MCF 10A (cell line): ENCODE data around the gene TGFBR3. TPM values are rescaled to one million over a fixed set of nuclear protein-coding genes. Genes with fewer than 3 reads are reported as not detected.
A peak's percentile ranks its signal among the peaks of the same experiment; 100 is the strongest.
"Not testable (repeated sequence)": the region's sequence is repeated elsewhere in the genome, so short reads cannot be mapped to it uniquely, and the experiment has no call there.

Experiments
- BruUV-seq: library from RNA; stranded (reverse); fragments of 400-500 nt; replicated peaks from 2 replicates; lab custom pipeline; 2021; lab: Mats Ljungman, UMichigan
- CTCF ChIA-PET: fragments of 300-600 bp; sonication (Branson Sonifier 250); formaldehyde crosslinking; extraction: SDS; loops from one replicate; lab custom pipeline; 2021; ENCODE audit warnings: antibody characterized with exemption, inconsistent platforms; lab: Yijun Ruan, JAX
- POLR2A ChIA-PET: fragments of 300-600, 350-650 bp; sonication (Branson Sonifier 250); formaldehyde crosslinking; extraction: SDS; loops from one replicate; lab custom pipeline; 2020; ENCODE audit warnings: antibody characterized with exemption, inconsistent platforms; lab: Yijun Ruan, JAX
- DNase-seq: peaks from one replicate; pipeline ENCODE4 v3.0.0-alpha.2; 2018; ENCODE audit not compliant: unreplicated experiment
- H3K27ac Mint-ChIP-seq: one replicate; pipeline ENCODE4 v1.8.0; 2022; ENCODE audit warnings: mild to moderate bottlenecking, low read depth, mixed read lengths; ENCODE audit not compliant: unreplicated experiment
- H3K27me3 Mint-ChIP-seq: one replicate; pipeline ENCODE4 v1.8.0; 2022; ENCODE audit warnings: mixed read lengths; ENCODE audit not compliant: insufficient read depth, unreplicated experiment
- H3K36me3 Mint-ChIP-seq: one replicate; pipeline ENCODE4 v1.8.0; 2022; ENCODE audit warnings: mild to moderate bottlenecking, moderate library complexity, mixed read lengths; ENCODE audit not compliant: insufficient read depth, unreplicated experiment
- H3K4me1 Mint-ChIP-seq: one replicate; pipeline ENCODE4 v1.8.0; 2022; ENCODE audit warnings: mixed read lengths; ENCODE audit not compliant: insufficient read depth, unreplicated experiment
- H3K4me3 Mint-ChIP-seq: one replicate; pipeline ENCODE4 v1.8.0; 2022; ENCODE audit warnings: mild to moderate bottlenecking, moderate library complexity, mixed read lengths; ENCODE audit not compliant: unreplicated experiment
- H3K9me3 Mint-ChIP-seq: one replicate; pipeline ENCODE4 v1.8.0; 2022; ENCODE audit warnings: mixed read lengths; ENCODE audit not compliant: unreplicated experiment
- intact Hi-C: fragments of 100-400 bp; cut with micrococcal nuclease; formaldehyde crosslinking; loops from 2 replicates; pipeline ENCODE4 v1.14.1; 2022
- total RNA-seq: library from RNA; stranded (reverse); gene quantifications from 2 replicates; pipeline ENCODE4 v1.2.3, GENCODE V29; 2022
- TF ChIP-seq, protein P1 (sequence below): fragments of 200-600 bp; IDR thresholded peaks from one replicate; pipeline ENCODE4 v1.8.0; 2022; ENCODE audit warnings: antibody characterized with exemption, mild to moderate bottlenecking; ENCODE audit not compliant: unreplicated experiment

Gene TGFBR3
- total RNA-seq, 1 experiment from 2014 or later = 12.0 TPM

DNA sequence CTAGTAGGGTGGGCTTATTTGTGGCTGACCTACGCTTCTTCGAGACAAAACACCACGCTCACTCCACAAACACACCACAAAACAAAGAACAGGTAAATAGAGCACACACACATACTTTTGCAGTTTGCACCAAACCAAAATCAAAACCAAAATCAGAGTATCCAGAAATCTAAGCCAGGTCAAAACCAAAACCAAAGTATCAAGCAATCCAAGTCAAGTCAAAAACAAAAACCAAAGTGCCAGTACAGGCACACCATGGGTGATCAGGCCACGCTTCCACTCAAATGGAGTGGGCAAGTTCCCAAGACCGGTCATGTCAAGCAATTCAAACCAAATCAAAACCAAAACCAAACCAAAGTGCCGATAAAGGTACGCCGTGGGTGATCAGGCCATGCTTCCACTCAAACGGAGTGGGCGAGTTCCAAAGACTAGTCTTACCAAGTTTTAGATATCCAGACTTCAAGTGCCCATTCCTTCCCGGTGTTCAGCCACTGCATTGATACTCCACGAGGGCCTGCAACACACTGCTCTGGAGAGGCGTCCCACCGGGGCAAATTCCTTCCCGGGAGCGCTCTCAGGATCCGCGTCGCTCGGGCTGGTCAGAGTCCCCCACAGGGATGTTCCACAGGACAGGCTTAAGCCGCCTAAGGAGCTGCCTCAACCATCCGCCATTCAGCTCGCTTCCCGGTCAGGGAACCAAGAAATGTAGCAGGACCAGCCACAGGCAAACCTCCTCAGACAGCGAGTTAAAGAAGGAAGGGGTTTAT lies 216.2 kb downstream of the TGFBR3 start:
- TF ChIP-seq, protein P1, sequence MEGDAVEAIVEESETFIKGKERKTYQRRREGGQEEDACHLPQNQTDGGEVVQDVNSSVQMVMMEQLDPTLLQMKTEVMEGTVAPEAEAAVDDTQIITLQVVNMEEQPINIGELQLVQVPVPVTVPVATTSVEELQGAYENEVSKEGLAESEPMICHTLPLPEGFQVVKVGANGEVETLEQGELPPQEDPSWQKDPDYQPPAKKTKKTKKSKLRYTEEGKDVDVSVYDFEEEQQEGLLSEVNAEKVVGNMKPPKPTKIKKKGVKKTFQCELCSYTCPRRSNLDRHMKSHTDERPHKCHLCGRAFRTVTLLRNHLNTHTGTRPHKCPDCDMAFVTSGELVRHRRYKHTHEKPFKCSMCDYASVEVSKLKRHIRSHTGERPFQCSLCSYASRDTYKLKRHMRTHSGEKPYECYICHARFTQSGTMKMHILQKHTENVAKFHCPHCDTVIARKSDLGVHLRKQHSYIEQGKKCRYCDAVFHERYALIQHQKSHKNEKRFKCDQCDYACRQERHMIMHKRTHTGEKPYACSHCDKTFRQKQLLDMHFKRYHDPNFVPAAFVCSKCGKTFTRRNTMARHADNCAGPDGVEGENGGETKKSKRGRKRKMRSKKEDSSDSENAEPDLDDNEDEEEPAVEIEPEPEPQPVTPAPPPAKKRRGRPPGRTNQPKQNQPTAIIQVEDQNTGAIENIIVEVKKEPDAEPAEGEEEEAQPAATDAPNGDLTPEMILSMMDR = no peak
- ChIA-PET POLR2A (no interaction called here), CTCF (no interaction called here)
- Mint-ChIP-seq H3K27me3 (no peaks in the 10 kb centered on the region), H3K4me1 (peaks cover 17% of the 10 kb centered on the region), H3K4me3 (no peak overlapping the region), H3K36me3 (peaks cover 6% of the 10 kb centered on the region), H3K9me3 (no peaks in the 10 kb centered on the region), H3K27ac (peak overlapping the region; percentile 10)
- no TSS peak for BruUV-seq
- intact Hi-C loops = no loop called here
- DNase-seq = no peak

- H3K27me3 Mint-ChIP-seq, intact Hi-C loops, H3K27ac Mint-ChIP-seq, H3K4me1 Mint-ChIP-seq, DNase-seq, BruUV-seq, H3K4me3 Mint-ChIP-seq, H3K36me3 Mint-ChIP-seq, H3K9me3 Mint-ChIP-seq: not testable (repeated sequence)
- ChIA-PET POLR2A (interaction anchor here (0.8 kb wide), 1 partner anchor 16 kb away, joined by 3 read pairs; no protein-coding TSS in a partner anchor), CTCF (interaction anchor here (0.5 kb wide), 1 partner anchor 1171 kb away, joined by 3 read pairs; no protein-coding TSS in a partner anchor)
Observed at GRCh38 chr1:91666651-91667050, 219.3 kb downstream of the TGFBR3 start.

- no peak for DNase-seq
- ChIA-PET POLR2A (no interaction called here), CTCF (no interaction called here)
- TF ChIP-seq, protein P1 = no peak
- H3K36me3 Mint-ChIP-seq = no peaks in the 10 kb centered on the region
- no TSS peak for BruUV-seq
- H3K27me3 Mint-ChIP-seq = no peaks in the 10 kb centered on the region
- H3K9me3 Mint-ChIP-seq = peaks cover 8% of the 10 kb centered on the region
- no peak overlapping the region for H3K4me3 Mint-ChIP-seq
- H3K27ac Mint-ChIP-seq = no peak overlapping the region
- peaks cover 8% of the 10 kb centered on the region for H3K4me1 Mint-ChIP-seq
- intact Hi-C loops = no loop called here
Observed at GRCh38 chr1:91661121-91661520, 224.8 kb downstream of the TGFBR3 start.

DNA sequence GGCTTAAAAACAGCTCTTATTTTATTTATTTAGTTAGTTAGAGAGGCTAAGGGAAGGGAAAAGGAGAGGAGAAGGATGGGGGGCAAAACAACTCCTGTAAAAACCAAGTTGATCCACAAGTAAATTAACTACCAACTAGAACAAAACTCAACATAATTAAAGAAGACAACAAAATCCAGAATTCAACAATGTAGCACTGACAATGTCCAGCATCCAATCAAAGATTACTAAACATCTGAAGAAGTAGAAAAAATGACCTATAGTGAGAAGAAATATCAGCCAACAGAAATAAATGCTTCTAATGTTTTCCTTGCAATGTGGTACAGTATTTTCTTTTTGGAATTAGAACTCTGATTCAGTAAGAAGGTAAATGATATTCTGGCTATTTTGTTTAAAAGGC lies 225.2 kb downstream of the TGFBR3 start:
- BruUV-seq = no TSS peak
- H3K9me3 Mint-ChIP-seq = peaks cover 8% of the 10 kb centered on the region
- TF ChIP-seq, protein P1 = no peak
- CTCF ChIA-PET = no interaction called here
- H3K36me3 Mint-ChIP-seq = no peaks in the 10 kb centered on the region
- no peak for DNase-seq
- H3K27ac Mint-ChIP-seq = no peak overlapping the region
- POLR2A ChIA-PET = no interaction called here
- peaks cover 8% of the 10 kb centered on the region for H3K4me1 Mint-ChIP-seq
- intact Hi-C loops = no loop called here
- H3K4me3 Mint-ChIP-seq = no peak overlapping the region
- H3K27me3 Mint-ChIP-seq = no peaks in the 10 kb centered on the region
